ENCODE measurements around the gene PVALEF.

PVALEF gene

DNA sequence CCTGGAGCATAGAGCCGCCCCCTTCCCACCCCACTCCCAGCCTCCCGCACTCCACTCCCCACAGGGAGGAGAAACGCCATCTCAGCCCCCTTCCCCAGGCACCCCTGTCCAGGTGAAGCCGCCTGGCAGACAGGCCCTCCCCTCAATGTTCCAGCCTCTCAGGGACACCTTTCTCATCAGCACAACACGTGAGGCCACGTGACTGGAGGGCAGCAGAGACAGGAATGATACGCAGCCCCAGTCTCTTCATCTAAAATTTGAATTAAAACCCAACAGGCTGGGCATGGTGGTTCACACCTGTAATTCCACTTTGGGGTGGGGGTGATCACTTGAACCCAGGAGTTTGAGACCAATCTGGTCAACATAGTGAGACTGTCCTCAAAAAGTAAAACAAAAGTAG, 20.9 kb downstream of the PVALEF start:
- no peak for DNase-seq

DNA sequence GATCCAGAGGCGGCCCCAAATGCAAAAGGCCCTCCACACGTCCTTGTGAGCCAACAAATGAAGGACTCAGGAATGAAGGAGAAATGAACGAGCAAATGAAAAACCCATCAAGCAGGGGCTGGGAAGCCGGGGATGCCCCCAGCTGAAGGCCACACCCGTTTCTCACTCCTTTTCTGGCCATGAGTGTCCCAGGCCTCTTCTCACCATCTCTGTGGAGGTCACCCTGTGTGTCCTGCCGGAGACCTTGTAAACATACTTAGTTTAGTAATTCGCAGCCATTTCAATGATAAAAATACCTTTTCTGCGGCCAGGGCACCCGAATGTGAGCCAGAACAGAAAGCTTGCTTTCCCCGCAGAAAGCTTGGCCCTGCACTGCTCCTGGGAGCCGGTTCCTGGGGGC, 21.8 kb downstream of the PVALEF start:
- DNase-seq: no peak

DNA sequence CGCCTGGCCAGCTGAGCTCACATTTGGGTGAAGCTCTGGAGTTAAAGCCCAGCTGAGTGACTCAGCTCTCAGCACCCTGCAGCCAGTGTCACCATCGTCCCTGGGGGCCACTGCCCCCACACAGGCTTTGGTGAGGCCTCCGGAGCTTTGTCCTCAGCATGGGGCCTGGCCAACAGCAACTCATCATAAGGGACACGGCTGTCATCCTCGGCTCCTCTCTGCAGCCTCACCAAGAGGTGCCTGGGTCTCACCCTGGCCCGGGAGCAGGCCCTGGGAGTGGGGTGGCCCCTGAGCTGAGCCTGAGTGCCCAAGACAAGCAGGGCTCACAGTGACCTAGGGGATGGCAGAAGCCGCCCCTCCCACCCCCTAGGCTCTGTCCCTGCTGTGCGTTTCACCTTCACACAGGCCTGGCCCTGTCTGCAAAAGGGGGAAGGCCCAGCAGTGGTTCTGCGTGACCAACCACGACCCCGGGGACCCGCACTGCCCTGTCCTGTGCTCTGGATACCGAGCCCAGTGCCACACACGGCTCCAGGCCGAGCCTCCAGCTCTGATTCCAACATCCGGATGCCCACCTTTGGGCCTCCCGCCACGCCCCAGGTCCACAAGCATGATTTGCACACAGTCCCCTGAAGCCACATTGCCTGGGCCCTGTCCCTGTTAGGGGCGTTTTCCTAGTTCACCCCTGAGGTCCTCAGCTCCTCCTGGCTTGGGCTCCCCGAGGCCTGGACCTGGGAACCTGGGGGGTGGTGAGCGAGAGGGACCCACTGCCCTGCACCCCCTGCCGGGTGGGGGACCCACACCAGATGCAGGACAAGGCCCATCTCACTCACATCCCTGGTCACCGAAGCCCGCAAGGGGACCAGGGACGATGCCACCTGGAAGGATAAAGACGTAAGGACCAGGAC, 22.5 kb downstream of the PVALEF start:
- no peak for DNase-seq

DNA sequence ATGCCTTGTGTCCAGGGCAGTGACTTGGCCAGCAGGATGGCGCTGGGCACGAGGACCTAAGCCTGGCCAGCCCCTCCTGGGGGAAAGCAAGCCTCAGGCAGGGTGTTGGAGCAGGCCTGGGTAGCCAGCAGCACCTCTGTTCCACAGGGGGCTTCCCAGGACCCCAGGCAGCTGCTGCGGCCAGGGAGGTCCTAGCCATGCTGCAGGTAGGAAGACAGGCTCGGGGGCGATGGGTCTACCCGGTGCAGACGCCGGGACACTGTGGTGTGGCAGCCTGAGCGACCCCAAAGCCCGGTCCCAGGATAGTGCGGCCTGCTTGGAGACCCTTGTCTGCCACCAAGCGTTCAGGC, 23.2 kb downstream of the PVALEF start:
- no peak for DNase-seq

DNA sequence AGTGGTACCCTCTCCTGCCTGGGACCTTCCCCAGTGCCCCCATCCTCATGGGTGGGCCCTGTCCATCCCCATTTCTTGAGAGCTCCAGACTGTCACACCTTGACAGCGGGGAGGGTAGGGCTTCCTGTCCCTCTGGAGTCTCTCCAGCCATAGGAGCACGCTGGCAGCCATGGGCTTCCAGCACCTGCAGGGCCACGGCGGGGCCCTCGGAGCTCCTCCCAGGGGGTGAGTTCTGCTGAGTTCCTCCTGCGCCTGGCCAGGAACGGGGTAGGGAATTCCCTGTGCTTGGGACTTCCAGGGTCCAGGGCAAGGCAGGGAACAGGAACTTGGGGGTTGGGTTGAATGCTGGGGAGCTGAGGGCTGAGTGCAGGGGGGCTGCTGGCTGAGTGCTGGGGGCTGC, 23.7 kb downstream of the PVALEF start:
- DNase-seq: no peak

DNA sequence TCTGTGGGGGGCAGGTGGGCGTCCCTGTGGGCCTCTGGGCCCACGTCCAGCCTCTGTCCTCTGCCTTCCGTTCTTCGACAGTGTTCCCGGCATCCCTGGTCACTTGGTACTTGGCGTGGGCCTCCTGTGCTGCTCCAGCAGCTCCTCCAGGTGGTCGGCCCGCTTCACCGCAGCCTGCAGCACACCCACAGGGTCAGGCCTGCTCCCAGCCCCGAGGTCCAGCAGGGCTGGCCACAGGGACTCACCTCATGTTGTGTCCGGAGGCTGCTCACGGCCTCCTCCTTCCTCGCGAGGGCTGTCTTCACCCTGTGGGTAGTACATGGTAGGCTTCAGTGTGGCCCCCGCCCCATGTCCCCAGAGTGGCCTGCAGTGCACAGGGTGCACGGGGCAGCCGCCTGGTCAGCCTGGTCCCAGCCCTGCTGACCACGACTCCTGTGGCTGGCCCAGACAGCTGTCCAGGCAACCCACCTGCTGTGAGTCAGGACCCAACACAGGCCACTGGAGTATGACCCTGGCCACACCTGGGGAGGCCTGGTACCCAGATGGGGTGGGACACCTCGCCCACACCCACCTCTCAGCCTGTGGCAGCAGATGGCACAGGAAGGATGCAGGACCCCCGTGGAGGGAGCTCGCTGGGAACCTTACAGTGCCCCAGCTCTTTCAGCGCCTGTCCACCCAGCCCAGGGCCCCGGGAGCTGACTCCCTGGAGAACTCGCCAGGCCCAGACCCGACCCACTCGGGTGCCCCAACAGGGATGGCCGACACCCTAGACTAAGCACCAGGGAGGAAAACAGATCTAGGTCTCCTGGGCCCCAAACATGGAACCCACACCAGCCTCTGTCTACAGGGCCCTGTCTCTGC, 24.6 kb downstream of the PVALEF start:
- DNase-seq: no peak

DNA sequence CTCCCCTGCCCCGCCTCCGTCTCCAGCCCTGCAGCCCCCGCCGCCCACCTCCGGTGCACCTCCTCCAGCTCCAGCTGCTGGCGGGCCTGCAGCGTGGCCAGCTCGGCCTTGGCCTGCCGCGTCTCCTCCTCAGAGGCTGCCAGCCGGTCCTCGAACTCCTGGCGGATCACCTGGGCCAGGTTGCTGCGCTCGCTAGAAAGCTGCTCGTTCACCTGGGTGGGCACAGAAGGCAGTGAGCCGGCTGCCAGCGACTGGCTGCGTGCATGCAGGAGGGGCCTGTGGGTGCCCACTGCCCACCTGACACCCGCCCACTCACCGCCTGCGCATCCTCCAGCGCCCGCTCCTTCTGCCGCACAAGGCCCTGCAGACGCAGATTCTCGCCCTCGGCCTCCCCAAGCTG, 25.3 kb downstream of the PVALEF start:
- DNase-seq: no peak

DNA sequence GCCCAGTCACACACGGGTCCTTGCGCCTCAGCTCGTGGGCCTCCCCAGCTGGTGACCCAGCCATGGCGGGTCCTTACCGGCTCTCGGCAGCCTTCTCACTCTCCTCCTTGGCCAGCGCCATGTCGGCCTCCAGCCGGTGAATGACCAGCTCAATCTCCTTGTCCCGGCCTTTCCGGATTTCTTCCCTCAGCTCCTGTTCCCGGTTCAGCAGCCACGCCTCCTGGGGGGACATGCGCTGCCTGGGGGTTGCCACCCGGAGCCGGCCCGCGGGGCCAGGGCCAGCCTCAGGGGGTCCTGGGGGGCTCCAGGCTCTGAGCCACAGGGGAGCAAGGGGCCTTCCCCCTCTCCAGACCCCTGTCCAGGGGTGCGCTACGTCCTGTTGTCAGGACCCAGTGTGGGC, 25.8 kb downstream of the PVALEF start:
- DNase-seq: no peak

DNA sequence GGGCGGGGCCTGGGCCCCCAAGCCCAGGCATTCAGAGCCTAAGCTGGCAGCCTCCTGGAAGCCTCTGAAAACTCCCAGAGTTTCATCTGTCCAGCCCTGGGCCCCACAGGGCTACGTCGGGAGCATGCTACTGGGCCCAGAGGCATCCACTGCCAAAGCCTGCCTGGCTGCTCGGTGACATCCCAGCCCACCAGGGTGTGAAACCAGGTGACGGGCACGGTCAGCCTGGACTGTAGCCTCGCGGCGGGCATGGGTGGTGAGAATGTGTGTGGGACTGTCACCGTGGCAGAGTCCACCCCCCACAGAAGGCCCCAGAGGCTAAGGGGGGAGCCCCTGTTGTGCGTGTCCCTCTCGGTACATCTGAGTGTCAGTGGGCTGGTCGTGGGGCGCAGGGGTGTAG, 26.3 kb downstream of the PVALEF start:
- DNase-seq: no peak

DNA sequence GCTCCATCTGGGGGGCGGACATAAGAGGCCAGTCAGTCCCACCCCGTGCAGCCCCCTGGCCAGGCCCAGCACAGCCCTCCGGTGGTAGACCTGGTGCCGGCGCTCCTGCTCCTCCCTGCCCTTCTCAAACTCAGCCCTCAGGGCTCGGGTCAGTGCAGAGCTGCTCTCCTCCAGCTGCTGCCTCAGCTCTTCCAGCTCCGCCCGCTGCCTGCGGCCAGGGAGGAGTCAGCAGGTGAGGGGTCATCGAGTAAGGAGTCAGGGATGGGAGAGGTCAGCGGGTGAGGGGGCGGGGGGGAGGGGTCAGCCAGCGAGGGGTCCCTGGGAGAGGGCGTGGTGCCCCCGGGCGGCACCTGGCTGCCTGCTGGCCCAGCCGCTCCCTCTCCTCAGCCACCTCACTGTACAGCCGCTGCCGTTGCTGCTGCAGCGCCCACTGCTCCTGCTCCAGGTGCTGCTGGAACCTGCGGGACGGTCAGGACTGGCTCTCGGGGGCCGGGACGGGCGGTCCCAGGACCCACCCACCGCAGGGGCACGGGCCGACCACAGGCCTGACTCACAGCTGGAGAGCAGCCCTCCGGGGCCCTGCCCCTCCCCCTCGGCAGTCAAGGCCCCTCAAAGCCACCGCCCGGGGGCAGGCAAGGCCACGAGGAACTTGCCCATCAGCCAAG, 27.2 kb downstream of the PVALEF start:
- DNase-seq: no peak

DNA sequence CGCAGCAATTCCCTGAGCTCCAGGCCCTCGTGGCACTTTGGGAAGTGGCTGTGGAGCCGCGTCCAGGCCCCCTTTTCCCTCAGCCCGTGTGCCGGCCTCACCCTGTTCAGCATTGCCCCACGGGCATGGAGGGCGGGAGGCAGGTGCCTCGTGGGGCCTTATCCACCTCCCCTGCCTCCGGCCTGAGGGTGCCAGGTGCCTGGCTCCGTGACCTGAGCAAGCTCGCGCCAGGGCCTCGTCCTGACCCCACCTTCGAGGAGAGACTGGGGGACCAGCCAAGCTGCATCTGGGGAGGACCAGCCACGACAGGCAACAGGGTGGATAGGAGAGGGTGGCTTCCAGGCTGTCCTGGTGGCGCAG, 27.7 kb downstream of the PVALEF start:
- no peak for DNase-seq

DNA sequence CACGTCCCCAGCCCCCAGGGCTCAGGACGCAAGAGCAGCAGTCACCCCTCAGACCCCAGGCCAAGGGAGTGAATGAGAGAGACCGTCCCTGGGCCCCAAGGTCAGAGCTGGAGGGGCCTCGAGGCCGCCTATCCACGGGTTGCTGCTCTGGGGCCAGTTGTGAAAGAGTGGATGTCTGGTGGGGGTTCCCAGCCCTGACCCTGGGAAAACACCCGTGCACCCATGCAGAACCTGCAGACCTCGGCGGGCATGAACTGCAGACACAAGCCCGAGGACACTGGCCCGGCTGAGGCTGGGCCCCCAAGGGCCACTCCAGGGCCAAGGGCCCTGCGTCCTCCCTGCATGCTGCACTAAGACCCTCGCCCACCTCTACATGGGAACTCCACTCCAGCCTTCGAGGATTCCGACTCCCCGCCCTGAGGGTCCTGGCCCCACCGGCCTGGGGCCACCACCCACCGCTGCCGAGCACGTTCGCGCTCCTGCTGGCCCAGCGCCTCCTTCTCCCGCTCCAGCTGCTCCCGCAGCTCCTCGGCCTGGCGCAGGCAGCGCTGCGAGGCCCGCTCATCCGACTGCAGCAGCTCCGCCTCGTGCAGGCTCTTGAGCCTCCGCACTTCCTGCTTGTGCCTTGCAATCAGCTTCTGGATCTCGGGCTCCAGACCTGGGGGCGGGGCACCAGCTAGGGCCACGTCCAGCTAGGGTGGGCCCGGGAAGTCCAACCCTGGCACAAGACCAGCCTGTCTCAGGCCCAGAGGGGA, 28.3 kb downstream of the PVALEF start:
- no peak for DNase-seq

DNA sequence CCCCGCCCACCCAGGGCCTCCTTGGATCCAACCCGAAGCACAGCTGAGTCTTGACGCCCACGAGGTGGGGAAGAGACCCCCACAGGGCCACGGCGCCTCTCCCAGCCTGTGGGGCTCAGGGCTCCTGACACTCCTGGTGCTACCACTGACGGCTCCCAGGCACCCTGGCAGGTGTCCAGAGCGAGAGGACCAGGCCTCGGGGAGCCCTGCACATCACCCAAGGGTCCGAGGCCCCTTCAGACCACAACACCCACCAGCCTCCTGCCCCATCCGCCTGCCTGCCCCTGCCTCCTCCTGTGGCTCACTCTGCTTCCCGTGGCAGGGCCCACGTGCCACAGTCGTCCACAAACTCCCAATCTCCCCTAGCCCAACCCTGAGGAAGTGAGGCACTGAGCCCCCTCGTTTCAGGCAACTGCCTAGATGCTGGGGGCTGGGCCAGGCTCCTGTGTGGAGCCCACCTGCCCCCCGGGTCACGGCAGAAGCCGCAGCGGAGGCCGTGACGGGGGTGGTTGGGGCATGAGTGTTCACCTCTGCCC, 29.0 kb downstream of the PVALEF start:
- DNase-seq: no peak

DNA sequence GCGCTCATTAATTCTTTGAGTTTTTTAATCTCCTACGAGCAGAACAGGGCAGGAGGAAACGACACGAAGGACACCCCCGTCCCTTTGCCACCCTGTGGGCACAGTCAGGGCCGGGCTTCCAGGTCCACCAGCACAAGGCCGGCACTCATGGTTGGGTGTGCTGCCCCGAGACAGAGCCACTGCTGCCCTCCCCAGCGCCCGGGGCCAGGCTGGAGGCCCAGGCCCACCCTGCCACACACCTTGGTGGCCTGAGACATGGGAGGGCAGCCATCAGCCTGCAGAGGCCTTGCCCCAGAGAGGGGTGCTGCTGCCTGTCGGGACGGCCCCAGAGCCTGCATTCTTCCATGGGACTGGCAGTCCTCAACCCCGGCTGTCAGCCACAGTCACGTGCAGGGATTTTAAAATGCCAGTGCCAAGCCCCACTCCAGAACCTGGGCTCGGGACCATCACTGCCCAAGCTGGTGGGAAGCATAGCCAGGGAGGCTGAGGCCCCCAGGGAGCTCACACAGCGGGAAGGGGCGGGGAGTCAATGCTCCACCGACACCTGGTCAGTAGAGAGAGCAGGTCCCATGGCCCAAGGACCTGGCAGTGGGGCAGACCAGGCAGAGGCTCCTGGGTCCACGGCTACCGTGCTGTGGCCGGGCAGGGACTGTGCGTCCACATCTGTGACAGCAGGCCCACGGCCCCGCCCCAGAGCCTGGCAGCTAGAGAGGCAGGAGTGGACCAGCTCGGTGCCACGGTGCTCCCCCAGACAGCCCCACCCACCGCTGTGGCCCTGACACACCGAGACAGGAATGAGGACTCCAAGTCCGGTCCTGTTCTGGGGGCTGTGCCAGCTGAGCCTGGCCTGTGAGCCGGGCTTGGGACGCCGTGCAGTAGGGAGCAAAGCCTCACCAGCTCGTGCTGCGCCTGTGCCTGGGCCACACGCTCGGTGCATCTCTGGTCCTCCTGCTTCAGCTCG, 29.9 kb downstream of the PVALEF start:
- DNase-seq: no peak

DNA sequence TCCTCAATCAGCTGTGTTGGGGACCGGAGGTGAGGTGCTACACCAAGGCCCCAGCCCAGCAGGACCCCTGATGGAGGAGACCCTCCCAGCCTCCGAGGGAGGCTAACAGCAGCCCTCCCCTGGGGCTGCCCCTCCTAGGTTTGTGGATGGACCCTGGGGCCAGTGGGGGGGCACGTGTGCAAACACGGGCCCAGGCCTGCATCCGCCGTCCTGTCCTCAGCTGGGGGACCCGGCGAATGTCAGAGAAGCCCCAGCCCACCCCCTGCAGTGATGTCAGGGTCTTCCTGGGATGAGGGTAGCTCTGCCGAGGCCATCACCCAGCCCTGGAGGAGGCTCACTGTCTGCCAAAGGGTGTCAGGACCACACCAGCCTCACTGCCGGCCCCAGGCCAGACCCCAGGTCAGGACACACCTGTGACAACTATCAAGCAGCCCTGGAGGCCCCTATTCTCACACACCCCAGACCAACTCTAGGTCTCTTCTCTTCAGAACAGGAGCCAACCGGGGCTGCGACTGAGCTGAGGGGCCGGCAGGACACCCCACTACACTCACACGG, 30.7 kb downstream of the PVALEF start:
- no peak for DNase-seq

DNA sequence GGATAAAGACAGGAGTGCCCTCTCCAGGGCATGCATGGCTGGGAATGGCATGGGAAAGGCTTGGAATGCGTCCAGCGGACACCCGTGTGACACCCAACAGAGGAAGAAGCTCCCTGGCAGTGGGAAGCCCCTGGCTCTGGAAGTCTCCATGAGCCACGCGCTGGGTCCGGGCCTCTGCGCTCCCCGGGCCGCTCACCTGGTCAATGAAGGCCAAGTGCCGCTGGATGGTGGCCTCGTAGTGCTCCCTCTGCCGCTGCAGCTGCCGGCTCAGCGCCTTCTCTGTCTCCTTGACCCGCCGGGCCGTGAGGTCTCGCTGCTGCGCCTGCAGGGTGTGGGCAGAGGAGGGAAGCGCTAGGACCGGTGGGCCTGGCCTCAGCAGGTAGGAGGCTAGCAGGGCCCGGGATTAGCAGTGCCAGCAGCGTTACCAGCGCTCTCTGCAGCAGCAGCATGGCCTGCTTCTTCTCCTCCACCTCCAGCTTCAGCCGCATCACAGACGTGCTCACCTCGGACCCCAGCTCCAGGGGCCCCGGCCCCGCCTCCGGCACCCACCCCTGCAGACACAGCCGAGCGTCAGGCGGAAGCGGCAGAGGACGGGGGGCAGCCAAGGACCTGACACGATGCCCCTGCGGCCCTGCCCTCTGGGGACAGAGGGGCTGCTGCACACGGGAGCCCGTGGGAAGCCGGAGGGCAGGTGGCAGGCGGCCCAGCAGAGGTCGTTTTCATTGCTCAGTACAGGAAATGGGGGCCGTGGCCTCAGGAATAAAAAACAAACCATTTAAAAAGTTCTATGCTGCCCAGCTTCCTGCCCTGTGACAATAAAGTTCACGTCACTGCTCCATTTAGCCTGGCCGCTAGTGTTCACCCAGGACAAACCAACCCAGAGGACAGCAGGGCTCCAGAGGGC, 31.4 kb downstream of the PVALEF start:
- DNase-seq: no peak

DNA sequence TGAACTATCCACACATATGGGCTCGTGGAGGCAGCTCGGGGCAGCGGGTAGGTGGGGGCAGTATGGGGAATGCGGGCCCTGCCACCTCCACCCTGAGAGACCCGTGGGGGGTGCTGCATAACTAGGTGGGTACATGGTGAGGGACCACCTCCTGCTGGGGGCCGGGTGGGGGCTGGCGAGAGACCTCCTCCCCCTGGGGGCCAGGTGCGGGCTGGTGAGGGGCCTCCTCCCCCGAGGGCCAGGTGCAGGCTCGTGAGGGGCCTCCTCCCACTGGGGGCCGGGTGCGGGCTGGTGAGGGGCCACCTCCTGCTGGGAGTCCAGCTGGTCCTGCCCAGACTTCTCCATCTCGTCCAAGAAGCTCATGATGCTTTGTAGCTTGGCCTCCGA, 32.1 kb downstream of the PVALEF start:
- no peak for DNase-seq

DNA sequence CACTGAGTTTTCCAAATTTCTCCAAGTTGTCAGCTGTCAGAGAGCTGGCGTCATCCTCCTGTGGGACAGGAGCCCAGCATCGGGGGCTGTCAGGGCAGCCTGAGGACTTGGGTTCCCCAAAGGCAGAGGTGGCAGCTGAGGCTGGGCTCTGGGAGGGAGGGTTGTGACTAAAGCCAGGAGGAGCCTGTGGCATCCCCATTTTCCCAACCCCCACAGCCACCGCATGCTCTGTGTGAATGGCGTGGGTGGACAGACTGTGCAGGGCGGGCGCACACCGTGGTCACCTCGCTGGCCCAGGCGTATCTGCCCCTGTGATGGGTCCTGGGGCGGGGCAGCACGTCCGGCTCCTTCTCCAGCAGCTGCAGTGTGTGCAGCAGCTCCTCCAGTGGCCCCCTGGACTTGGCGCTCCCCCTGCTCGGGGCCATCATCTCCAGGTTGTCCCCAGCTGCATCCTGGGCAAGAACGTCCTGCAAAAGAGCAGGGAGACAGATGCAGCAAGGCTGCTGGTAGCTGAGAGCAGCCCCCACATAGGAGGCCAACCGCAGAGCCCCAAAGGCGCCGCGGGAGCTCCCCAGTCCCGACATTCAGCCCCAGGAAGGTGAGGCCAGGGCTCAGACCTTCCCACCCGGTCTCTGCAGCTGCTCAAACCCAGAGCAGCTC, 32.7 kb downstream of the PVALEF start:
- DNase-seq: no peak

DNA sequence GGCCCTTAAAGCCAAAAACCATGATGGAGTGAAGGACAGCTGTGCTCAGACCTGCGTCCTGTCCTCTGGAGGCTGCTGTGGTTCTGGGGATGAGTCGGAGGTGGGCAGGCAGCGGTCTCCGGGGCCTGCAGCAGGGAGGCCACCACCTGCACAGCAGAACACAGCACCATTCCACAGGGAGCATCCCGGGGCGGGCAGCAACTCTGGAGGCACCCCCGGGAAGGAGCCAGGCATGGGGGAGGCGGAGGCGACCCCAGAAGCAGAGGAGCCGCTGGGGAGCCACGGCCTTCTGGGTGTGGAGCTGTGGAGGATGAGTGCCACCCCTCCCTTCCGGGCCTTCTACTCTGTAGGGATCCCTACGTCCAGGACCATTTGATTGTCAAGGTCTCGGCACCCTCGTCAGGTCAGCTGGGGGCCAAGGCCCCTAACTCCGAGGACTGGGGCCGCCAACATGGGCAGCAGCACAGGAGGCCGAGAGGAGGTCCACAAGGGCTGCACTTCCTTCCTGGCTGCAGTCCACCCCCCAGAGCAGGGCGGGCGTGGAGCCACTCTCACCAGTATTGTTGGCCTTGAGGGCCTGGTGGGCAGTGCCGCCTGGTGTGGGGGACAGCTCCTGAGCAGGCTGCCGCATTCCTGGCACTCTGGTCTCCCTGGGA, 33.6 kb downstream of the PVALEF start:
- no peak for DNase-seq
